H1 (cell line): Measurements from ENCODE around the gene PMEPA1.

Source experiments
- CTCF ChIP-seq, 3 experiments: IDR thresholded peaks; 1 replicate in 2 of 3; 2 replicates in 1 of 3; pipeline versions ENCODE4 v1.5.1 to v1.6.1; 2011; ENCODE audit warnings: low read length in 3 of 3, mild to moderate bottlenecking in 3 of 3, inconsistent platforms in 2 of 3, low read depth in 1 of 3, moderate library complexity in 1 of 3; ENCODE audit not compliant: insufficient read depth in 1 of 3; ENCODE audit errors: control extremely low read depth in 1 of 3
- EZH2 ChIP-seq: fragments of 200-600 bp; sonication (generic); IDR thresholded peaks from 2 replicates; pipeline ENCODE4 v1.7.1; 2012; ENCODE audit warnings: low read depth, mild to moderate bottlenecking, moderate library complexity, low read length, inconsistent platforms; ENCODE audit not compliant: severe bottlenecking
- POLR2A ChIP-seq, 2 experiments: IDR thresholded peaks; 1 replicate in 1 of 2; 2 replicates in 1 of 2; pipeline ENCODE4 v1.6.1; 2011; ENCODE audit warnings: low read depth in 2 of 2, low read length in 2 of 2, mild to moderate bottlenecking in 2 of 2; ENCODE audit errors: control extremely low read depth in 1 of 2

GRCh38 chr20:57755609-57756008 lies 45.8 kb upstream of the PMEPA1 start:
- TF ChIP-seq POLR2A (IDR thresholded peaks at IDR 0.05; ENCODE audit: control extremely low read depth in 1 of 2, low read depth in 2 of 2, low read length in 2 of 2) (no peak), CTCF (IDR thresholded peaks at IDR 0.05; ENCODE audit: control extremely low read depth in 1 of 3, insufficient read depth in 1 of 3, low read depth in 1 of 3, low read length in 3 of 3) (no peak), EZH2 (no peak)
